Activated T-helper 1 cell treated with anti-CD3 and anti-CD28 coated beads, Interleukin-2, amount 50 U/mL, for 16 hours (primary cell): ENCODE results near the gene AUTS2.
"Not testable (repeated sequence)": the region's sequence is repeated elsewhere in the genome, so short reads cannot be mapped to it uniquely, and the experiment has no call there.

Experiments
- DNase-seq, 2 donors: peaks; one replicate each; pipeline ENCODE4 v3.0.0-alpha.2; 2020; ENCODE audit warnings: low read depth in 1 of 2, low spot score in 1 of 2

The AUTS2 gene

DNA sequence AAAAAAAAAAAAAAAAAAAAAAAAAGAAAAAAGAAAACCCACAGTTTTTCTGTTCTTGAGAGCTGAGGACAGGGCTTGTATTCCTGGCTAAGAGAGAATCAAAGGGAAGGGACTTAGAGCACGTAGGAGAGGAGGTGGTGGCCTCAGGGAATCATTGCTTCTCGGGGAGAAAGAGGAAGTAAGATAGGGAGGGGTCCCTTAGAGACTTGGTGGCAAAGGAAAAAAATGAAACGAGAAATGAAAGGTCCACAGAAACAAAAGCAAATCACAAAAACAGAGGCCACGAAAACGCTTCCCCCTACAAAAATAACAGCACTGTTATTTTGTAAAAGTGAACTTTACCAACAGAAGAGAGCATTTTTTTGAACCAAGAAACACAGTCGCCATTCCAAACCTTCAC, 1210.6 kb downstream of the AUTS2 start:
- no peak for DNase-seq

DNA sequence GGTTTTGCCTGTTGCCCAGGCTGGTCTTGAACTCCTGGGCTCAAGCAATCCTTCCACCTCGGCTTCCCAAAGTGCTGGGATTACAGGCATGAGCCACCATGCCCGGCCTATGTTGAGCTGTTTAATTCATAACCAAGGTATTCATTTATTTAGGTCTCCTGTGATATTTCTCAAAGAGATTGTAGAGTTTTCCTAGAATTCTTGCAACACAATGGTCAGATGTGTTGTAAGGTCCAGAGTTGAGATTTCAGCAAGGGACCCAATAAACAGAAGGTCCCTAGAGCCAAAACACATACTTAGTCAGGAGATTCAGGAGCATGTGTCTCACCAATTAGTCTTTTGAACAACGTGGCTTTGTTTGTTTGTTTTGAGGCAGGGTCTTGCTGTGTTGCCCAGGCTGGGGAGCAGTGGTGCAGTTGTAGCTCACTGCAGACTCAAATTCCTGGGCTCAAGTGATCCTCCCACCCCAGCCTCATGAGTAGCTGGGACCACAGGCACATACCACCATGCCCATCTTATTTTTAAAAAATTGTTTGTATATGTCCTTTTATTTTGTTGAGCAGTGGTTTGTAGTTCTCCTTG, 1212.4 kb downstream of the AUTS2 start:
- DNase-seq, result no peak

DNA sequence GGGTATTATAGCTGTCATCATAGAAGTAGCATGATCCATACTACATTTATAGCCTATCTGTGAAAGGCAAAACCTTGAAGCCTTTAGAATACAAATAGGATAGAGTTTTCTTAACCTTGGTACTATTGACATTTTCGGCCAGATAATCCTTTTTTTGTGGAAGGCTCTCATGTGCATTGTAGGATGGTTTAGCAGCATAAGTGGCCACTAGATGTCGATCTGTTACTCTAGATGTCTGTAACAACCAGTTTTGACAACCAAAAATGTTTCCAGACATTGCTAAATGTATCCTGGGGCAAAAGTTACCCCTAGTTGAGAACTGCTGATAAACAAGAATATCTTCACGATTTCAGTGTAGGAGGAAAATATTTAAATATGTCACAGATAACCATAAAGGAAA, 1214.2 kb downstream of the AUTS2 start:
- no peak for DNase-seq

DNA sequence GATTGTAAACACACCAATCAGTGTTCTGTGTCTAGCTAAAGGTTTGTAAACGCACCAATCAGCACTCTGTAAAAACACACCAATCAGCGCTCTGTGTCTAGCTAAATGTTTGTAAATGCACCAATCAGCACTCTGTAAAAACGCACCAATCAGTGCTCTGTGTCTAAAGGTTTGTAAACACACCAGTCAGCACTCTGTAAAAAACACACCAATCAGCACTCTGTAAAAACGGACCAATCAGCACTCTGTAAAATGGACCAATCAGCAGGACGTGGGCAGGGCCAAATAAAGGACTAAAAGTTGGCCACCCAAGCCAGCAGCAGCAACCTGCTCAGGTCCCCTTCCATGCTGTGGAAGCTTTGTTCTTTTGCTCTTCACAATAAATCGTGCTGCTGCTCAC, 1224.2 kb downstream of the AUTS2 start:
- DNase-seq, result not testable (repeated sequence)

DNA sequence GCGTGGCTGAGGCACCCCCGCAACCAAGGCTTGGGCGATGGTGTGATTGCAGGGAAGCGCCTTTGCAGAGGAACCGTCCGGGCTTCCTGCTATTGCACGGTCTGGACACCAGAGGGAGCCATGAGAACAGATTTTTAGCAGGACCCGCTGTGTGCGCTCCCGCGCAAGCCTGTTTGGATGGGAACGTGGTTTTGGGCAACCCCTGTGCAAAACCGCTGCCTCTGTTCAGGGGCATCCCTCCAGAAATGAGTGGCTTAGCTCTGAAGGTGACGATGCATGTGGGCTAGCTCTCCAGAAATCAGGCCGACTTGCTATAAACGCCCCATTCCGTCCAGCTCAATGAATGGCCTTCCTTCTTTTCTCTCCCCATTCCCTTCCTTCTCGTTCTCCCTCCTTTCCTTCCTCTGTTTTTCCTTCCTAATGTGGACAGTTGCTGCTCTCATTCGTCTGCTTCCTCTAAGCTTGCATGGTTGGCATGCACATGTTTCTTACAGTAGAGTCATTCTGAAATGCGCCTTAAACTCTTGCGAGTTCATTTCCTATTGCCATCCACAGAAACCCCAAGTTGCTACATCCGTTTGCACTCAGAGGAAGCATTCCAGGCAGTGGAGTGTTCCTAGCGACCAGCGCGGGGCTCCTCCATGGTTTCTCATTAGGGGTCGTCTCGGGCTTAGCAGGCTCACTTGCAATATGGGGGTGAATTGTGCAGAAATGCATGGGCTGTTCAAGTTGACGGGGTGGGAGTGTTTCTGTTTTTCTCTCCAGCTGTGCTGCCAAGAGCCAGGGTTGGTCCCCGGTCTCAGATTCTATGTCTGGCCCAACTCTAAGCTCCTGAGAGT, 1231.2 kb downstream of the AUTS2 start:
- peak; percentile 36 to 37 for DNase-seq

DNA sequence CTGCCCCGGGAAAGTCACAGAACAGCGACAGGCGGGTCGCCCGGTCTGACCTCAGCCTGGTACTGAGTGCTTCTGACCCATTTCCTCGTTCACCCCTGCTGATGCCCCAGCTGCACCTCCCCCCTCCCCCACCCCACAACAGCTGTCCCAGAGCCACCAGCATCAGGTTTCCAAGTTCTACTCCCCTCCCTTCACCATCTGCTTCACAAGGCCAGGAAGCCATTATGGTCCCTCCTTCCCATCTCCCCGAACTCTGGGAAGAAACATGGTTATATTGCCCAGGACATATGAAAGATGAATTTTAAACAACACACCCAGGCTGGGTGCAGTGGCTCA, 1231.8 kb downstream of the AUTS2 start:
- no peak for DNase-seq

DNA sequence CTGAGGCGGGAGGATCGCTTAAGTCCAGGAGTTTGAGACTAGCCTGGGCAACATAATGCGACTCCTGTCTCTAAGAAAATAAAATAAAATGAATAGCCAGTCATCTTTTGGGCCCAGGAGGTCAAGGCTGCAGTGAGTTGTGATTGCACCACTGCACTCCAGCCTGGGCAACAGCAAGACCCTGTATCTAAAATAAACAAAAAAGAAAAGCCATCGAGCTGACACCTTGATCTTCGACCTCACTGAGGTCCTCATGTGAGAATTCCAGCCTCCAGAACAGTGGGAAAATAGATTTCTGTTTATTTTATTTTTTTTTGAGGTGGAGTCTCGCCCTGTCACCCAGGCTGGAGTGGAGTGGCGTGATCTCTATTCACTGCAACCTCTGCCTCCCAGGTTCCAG, 1232.2 kb downstream of the AUTS2 start:
- no peak for DNase-seq

DNA sequence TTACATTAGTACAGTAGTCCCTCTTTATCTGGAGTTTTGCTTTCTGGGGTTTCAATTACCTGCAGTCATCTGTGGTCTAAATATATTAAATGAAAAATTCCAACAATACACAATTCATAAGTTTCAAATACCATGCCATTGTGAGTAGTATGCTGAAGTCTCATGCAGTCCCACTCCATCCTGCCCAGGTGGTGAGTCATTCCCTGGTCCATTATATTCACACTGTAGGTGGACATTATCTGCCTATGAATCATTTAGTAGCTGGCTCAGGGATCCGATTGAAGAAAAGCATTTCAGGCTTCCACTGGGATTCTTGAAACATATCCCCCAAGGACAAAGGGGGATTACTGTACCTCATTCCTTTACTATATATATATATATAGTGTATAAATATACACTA, 1235.5 kb downstream of the AUTS2 start:
- no peak for DNase-seq

DNA sequence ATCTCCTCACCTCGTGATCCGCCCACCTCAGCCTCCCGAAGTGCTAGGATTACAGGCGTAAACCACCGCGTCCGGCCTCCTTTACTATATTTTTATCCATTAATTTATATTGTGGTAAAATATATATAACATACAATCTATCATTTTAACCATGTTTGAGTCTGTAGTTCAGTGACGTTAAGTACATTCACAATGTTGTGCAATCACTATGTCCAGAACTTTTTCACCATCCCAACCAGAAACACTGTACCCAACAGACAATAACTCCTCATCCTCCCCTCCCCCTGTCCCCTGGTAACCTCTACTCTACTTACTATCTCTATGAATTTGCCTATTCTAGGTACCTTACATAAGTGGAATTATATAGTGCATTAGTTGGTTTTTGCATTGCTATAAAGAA, 1236.1 kb downstream of the AUTS2 start:
- no peak for DNase-seq

DNA sequence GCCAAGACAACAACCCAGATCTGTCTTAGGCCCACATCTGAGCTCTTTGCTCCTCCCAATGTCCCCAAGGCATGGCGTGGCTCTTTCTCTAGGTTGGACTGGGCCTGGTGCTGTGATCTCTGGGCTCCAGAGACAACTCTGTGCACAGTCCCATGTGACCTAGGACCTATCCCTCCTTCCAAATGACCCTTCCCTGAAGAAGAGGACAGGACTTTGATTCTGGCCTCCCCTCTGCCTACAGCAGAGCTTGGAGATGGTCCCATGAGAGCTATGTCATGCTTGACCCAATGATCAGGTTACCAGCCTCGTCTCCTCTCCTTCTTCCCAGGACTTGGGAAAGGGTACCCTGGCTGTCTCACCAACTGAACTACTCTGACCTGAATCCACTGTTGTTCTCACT, 1237.4 kb downstream of the AUTS2 start:
- DNase-seq, result no peak

DNA sequence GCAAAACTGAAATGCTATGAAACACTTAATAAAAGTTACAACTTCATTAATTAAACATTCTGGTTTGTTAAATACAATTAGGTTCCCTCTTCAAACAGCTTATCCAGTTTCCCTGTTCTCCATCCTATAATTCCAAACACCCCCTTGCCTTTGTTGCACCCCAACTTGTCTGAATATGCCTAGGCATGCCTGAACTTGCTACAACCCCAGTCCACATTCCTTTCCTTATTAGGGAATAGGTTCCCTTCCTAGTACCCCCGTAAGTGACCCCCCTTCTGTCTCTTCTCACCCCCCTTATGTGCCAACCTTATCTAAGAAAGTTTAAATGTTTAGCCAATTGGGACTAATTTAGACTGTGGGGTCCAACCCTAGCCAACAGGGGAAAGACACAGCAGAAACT, 1238.0 kb downstream of the AUTS2 start:
- no peak for DNase-seq

DNA sequence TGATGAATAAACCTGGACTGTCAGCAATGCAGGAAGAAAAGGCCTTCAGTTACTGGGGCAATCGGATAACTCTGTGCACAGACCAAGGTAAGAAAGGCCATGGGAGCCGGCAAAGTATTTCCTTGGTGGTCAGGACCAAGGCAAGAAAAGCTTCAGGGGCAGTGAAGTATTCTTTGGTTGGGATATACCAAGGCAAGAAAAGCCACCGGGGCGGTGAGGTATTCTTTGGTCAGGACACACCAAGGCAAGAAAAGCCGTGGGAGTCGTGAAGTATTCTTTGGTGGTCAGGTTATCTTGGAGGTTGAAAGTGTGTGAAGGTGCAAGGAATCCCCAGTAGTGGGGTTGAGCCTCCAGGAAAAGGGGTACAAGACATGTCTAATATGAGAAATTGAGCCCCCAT, 1238.7 kb downstream of the AUTS2 start:
- no peak for DNase-seq

DNA sequence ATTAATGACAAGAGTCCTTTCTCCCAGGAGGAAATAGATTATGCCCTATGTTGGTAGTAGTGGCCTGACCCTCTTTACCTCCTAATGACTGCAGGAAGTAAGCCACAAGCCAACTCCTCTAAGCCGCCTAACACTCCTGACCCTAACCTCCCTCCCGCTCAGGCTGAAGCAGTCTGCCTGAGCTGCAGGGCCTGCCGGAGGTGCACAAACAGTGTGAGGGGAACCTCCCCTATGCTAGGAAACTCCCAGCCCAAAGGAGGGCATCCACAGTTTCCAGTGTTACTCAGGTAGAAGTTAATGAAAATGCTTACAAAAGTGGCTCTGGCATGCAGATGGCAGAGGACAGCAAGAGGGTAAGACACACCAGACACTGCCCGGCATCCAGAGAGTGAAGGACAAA, 1239.3 kb downstream of the AUTS2 start:
- no peak for DNase-seq

DNA sequence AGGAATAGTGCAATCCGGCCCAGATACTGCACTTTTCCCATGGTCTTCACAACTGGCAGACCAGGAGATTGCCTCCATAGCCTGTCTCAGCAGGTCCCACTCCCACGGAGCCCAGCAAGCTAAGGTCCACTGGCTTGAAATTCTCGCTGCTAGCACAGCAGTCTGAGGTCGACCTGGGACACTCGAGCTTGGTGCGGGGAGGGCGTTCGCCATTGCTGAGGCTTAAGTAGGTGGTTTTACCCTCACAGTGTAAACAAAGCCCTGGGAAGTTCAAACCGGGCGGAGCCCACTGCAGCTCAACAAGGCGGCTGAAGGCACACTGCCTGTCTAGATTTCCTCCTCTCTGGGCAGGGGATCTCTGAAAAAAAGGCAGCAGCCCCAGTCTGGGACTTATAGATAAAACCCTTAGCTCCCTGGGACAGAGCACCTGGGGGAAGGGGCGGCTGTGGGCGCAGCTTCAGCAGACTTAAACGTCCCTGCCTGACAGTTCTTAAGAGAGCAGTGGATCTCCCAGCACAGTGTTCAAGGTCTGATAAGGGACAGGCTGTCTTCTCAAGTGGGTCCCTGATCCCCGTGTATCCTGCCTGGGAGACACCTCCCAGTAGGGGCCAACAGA, 1240.1 kb downstream of the AUTS2 start:
- DNase-seq, result no peak
